Left renal pelvis (tissue), 4 donors: ENCODE data around the gene CFAP141. TPM values are rescaled to one million over a fixed set of nuclear protein-coding genes. Genes with fewer than 3 reads are reported as not detected.
"Not testable (repeated sequence)": the region's sequence is repeated elsewhere in the genome, so short reads cannot be mapped to it uniquely, and the experiment has no call there.

ENCODE experiments used
- DNase-seq, 4 donors: peaks; one replicate each; pipeline ENCODE4 v3.0.0-alpha.2; 2013; ENCODE audit warnings: low read depth in 4 of 4, low spot score in 3 of 4
- polyA plus RNA-seq, 4 donors: library from polyadenylated mRNA; unstranded; fragments of 120-200 nt; gene quantifications; one replicate each; pipeline ENCODE4 v1.2.1, GENCODE V29; 2013; ENCODE audit not compliant: insufficient read length in 4 of 4

Gene CFAP141
- under 1 TPM in 1 of 4 donors, not detected in 3; 0.44 TPM for polyA plus RNA-seq

DNA sequence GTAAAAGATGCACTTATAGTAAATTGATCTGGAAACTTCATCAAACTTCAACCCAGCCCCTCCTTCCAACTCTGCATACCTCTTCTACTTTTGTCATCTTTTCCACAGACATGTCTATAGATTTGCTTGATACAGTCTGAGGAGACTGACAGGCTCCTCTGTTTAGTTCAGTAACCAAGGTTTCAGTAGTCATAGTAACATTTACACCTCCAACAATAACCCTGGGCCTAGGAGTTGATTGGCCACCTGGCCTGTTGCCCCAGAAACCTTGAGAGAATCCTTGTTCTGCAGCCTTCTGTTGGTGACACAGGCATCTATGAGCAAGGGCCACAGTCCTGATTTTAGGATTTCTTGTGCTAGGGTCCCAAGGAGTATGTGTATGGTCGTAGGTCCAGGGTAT lies at the start of gene CFAP141:
Gene CFAP141, minus strand, starts transcription at position 138 of the 400 bp plus-strand sequence. Its CDS starts 26 bp downstream, at position 112.
- DNase-seq: no peak

DNA sequence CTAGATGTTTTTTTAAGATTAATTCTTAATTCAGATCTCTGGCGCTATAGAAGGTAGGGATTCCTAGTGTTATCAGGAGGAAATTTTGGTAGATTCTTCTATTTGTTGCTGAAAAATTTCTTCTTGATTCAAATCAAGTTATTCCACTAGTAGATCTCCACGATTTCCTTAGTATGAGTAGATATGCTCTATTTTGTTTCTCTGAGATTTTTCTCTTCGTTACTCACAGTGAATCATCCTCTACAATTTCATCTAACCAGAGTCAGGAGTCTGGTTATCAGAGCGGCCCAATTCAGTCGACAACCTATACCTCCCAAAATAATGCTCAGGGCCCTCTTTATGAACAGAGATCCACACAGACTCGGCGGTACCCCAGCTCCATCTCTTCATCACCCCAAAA lies 47.5 kb upstream of the CFAP141 start:
- DNase-seq: no peak

DNA sequence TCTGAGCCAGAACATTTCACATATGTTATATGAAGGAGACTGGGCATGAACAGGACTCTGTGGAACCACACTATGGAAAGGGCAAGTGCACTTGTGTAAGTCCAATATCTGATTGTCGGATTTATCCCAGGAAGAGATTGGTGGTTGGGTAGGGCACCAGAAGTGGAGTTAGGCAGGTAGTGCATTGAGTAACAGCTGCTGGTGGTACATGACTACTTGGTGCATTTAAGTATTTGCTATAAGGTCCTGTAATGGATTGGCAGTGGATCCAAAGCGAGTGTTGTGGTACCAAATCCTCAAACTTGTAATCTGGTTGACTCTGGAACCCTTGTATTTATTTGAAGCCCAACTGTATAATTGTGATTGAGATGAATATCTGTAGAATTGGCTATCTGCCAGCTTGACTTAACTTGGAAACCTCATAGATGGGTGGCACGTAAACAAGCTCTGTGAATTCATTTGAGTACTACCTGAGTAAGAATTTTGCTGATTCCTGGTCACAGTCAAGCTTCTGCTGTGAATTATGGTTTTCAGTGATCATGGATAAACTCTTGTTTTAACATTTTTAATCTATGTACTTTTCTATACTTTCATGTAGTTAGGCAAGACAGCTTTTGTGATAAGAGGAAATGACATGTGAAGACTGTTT lies 35.7 kb upstream of the CFAP141 start:
- no peak for DNase-seq

DNA sequence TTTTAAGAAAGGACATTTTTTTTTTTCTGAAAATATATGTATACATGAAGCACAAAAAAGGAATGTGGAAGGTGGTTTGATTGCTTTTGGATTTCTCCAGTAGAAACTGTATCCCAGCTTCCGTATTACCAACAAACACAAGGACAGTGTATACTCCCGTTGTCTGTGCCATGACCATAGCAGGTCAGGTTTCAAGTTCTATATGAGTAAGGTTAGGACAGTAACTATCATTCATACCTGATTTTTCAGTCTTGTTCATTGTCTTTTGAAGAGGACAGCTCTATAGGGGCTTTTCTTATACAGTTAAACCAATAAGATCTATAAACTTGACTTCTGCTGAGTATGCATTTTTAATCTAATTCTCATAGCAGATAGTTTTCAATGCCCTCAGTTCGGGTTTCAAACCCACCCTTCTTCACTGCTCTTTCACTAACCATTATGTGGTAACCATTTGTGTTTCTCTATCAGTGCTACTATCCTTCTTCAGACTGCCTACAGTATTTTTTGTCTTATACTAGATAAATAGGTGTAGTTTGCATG lies 34.2 kb upstream of the CFAP141 start:
- no peak for DNase-seq

DNA sequence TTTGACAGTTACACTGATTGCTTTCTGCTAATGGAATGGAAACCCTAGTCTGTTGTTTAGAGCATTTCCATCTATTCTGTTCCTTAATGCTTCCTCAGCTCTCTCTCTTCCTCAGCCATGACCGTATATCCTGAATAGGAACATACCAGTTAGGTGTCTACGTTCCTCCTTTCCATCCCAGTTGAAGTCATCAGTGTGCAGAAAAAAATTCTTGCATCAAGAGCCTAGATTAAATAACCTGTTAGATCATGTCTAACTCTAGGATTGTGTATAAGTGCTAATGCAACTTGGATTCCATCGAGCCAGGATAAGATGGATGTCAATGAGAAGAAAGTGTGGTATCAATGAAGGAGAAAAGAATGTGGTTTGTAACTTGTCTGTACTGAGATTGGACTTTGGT lies 33.4 kb upstream of the CFAP141 start:
- no peak for DNase-seq

DNA sequence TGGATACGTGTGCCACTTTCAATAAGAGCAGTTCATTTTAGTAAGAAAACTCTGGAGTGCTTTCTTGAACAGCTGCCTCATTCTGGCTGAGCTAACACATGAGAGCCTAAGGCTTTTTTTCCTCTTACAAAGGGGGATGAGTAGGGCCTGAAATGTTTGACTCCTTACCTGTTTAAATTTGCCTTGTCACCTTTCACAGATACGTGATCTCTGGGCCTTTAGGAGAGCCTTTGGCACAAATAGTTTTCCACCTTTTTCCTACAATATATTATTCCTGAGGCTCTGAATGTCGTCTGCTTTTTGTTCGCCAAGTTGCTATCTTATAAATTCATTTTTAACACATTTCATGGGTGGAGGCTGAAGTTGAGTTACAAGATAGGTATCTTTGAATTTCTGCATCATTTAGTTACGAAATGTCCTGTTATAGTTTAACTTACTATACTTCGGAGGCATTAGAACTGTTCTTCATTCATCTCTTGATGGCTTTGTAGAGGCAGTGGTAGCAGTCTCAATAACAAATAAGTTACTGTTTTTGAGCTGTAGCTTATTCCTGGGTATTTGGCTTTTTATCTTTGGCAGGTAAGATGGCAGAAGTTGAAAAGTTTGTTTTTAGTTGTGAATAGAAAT lies 31.9 kb upstream of the CFAP141 start:
- no peak for DNase-seq

DNA sequence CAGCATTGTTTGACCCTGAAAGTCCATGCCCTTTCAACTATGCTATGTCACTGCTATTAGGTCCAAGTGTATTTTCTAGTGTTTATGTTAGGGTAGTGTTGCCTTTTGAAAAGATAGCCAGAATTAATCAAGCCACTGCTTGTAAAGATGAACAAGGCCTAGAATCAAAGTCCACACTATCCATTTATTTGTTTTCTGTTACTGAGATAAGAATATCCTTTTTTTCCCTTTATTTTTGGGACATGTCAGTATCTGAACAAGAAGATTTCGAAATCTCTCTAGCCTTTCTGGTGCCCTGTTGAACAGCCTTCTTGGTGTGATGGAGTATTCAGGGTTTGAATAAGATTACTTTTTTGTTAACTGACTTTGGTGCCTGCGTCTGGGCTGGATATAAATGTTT lies 31.3 kb upstream of the CFAP141 start:
- no peak for DNase-seq

DNA sequence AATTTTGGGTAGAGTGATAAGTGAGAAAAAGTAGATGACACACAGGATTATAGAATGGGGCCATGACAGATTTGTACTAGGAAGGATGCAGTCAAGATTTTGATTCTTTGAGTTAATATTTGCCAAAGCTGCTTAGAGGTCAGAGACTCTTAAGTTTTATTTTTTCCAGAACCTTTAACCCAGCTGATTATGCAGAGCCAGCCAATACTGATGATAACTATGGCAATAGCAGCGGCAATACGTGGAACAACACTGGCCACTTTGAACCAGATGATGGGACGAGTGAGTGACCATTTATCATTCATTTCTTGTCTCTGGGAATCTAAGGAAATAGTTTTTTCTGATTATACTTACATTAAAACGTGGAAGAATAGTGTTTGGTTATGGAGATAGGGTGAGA lies 30.7 kb upstream of the CFAP141 start:
- DNase-seq: no peak

DNA sequence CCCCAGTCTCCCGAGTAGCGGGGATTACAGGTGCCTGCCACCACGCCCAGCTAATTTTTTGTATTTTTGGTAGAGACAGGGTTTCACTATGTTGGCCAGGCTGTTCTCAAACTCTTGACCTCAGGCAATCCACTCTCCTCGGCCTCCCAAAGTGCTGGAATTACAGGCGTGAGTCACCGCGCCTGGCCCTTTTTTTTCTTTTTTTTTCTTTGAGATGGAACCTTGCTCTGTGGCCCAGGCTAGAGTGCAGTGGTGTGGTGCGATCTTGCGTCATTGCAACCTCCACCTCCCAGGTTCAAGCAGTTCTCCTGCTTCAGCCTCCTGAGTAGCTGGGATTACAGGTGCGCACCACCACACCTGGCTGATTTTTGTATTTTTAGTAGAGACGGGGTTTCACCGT lies 27.0 kb upstream of the CFAP141 start:
- not testable (repeated sequence) for DNase-seq

DNA sequence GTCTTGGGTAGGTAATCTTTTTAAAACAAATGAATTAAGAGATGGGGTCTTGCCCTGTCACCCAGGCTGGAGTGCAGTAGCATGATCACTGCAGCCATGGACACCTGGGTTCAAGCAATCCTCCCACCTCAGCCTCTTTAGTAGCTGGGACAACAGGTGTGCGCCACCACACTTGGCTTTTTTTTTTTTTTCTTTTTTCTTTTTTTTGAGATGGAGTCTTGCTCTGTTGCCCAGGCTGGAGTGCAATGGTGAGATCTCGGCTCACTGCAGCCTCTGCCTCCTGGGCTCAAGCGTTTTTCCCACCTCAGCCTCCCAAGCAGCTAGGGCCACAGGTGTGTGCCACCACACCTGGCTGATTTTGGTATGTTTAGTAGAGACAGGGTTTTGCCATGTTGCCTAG lies 25.0 kb upstream of the CFAP141 start:
- not testable (repeated sequence) for DNase-seq

DNA sequence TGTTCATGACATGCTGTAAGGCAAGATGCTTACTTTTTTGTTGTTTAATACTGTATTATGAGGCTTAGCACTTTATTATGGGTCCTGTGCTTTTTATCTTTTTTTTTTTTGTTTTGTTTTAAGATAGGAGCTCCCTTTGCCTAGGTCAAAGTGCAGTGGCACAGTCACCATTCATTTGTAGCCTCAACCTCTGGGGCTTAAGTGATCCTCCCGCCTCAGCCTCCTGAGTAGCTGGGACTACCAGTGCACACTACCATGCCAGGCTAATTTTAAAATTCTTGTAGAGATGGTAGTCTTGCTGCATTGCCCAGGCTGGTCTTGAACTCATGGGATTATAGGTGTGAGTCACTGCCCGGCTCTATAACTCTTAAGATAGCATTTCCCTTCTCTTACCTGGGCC lies 19.2 kb upstream of the CFAP141 start:
- no peak for DNase-seq

DNA sequence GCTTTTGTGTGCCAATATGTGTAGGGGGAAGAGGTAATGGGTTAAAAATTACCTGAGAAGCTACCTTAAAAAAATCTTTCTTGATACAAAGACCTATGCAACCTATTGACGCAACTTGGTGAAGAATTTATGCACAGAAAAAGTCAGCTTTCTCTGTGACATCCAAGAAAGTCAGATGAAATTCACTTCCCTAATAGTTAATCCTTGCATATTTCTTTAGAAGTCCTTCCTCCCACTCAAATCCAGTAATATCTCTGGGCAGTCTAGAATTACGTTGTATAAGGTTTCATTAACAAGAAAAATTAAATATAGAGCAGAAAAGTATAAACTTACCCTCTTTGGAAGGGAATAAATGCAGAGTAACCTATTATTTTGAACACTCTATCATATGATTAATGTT lies 17.5 kb upstream of the CFAP141 start:
- DNase-seq: no peak

DNA sequence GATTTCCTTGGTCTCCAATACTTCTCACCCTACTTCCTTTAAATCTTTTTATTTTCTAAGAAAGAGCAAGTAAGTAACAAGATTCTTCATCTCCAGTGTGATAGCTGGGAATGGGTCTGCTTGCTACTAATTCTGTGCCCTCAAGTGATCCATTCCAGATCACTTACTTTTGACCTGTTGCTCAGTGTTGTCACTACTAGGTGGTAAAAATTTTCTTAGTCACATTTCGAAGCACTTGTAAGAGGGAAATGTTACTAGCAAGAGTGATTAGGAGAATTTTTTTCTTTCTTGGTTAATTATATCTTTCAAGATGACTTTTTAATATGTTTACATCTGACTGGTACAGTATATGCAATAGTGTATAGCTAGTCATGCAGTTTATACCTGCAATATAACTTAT lies 16.8 kb upstream of the CFAP141 start:
- DNase-seq: no peak

DNA sequence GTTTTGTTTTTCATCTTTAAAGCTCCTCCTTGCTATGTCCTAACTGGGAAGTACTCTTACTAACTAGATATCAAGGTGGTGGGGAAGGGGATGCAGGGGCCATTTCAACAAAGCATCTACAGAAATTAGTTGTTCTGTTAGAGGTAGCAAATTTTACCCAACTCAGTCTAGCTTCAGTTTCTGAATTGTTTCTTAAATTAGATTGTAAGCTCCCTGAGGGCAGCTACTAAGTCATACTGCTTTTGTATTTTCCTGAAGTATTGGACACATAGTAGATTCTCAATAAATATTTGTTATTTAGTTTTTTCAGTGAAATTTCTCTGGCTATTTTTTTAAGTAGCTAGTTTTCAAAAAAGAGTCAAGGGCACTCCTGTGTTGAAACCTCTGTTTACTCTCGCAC lies 16.4 kb upstream of the CFAP141 start:
- no peak for DNase-seq

DNA sequence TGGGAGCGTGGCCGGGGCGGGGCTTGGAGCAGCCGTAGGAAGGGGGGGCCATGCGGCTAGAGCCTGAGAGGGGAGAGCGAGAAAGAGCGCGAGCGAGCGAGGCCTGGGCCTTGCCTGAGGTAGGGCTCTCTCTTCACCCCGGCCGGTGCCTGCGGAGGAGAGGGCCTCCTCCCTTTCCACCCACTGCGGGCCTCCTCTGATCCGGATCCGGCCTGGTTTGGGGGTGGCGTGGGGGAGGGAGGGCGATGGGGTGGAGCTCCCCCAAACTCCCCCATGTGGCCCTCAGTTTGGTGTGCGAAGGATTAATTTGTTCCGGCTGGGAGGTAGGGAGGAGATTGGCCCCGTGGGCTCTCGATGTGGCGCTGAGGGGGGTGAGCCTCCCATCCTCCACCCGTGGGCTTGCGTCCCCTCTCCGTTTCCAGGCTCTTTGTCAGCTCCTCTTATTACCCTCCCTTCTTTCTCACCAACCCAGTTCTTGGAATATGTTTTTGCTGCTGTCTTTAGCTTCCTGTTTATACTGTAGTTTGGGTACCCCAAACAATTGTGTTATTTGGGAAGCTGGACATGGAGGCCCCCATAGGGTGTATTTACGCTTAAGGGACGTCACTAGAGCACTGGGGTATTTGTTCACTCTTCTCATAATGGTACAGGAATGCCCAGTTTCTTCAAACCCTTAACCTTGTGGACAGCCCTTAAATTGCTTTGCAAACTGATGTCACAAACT lies 15.3 kb upstream of the CFAP141 start:
- peak in 3 of 4 donors; percentile 32 to 40 (median 33) for DNase-seq

DNA sequence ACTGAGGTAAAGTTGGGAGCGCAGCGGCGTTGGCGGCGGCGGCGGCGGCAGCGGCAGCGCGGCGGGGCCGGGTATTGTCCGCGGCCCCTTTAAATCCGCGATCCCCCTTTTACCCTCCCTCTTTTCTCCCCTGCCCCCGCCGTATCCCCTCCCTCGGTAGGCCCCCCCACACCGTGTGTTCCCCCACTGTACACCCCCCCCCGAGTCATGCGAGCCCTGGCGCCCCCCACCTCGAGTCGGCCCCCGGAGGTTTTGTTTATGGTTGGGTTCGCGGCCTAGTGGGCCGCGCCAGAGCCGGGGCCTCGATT lies 14.8 kb upstream of the CFAP141 start:
- no peak for DNase-seq

DNA sequence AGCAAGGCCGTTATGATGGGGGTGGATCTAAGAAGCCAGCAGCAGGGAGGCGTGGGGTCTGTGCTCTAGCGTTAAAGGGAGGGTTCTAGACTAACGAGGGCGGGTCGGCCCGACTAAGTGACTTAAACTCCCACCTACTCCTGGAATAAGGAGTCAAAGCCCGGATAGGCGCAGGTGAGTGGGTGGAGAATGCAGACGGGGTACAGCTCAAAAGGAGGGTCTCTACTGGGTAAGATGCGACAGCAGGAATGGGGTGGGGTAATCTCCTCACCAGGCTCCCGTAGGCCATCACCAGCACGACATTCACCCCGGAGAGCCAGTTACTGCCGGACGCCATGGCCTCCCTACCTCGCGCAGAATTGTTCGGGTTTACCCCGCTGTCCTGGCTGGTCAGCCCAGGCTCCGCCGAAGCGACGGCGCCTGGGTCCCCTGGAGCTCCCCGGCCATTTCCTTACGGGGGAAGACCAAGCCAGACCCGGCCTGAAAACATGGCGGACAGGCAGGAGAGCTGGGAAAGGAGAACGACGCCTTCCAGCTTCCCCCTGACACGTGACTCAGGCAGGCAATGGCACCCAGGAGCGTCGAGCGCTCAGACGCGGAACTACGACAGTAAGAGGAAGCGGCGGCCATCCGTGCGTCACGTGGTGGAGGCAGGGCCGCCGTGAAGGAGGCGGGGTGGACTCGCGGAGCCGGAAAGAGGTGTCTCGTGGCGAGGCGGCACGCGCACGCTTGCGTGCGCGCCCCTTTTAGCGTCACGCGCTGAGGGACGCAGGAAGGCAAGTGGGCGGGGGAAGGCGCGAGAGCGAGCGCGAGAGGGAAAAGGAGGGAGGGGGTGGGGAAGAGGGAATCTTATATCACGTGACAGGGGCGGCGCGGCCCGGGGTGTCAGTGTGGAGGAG lies 14.2 kb upstream of the CFAP141 start, which contains the start of gene UBAP2L:
Gene UBAP2L, plus strand, starts transcription at position 885 of the 899 bp plus-strand sequence. CDS start 4,169 bp downstream, outside the sequence.
- peak; percentile 98 to 99 (median 99) for DNase-seq

DNA sequence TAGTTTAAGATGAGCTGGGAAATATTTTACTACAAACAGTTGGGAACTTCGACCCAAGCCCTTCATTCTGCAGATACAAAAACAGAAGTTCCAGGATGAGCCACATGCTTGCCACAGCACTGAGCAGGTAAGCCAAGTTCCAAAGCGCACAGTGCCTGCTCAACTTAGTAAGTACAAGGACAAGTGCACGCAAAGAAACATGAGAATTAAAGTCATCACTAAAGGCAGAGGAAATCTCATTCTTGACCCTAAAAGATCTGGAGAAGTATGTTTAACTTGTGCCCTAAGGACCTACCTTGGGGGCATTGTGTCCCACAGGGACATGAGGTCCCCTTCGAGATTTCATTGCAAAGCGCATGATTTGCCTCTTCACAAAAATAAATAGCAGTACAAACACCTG lies 13.4 kb upstream of the CFAP141 start:
- no peak for DNase-seq

DNA sequence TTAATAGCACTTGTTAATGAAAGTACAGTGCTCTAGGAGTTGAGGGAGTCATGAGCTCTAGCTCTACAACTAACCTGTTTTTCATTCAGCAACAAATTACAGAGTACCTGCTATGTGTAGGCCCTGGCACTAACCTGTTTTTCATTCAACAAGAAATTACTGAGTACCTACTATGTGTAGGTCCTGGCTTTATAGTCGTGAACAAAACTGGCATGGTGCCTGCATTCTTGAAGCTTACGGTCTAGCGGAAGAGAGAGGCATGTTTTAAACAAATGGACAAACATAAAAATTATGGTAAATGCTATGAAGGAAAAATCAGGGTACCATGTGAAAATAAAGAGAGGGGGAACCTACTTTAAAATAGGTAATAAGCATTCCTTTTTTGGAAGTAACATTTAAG lies 12.4 kb upstream of the CFAP141 start:
- DNase-seq: no peak

DNA sequence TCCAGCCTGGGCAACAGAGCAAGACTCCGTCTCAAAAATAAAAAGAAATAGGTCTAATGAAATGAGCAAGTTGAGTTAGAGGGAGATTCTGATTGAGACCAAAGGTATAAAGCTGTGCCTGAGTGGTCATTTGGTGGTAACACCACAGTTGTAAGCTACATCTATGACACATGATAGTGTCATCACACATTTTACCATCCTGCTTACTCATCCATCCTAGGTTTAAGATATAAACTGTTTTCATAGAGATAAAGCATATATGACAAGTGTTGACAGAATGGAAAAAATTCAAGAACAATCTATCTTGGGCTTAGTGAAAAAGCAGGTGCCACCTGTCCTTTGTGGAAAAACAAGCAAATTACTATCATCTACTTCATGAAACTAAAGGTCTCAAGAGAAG lies 7.1 kb upstream of the CFAP141 start:
- no peak for DNase-seq

DNA sequence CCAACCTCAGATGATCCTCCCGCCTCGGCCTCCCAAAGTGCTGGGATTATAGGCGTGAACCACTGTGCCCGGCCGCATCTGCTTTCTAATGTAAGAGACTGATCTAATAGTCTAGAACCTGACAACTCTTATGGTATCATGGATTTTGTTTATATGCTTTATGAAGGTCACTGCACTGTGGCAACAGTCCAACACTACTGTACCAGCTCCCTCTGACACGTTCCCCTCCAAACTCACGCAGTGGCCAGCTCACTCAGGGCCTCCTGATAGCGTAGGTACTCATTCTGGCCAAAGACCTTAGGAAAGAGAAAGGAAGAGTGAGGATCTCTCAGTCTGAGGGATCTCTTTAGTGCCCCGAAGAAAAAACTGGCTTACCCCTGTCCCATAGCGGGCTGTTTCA lies 6.0 kb upstream of the CFAP141 start:
- DNase-seq: no peak
